GM19455 (cell line): ENCODE data around the gene METTL25B.

Source experiments
- ATAC-seq: cut with Tn5 transposase; IDR thresholded peaks from one replicate; pipeline ENCODE4 v1.9.1; 2021; ENCODE audit not compliant: unreplicated experiment

METTL25B gene

DNA sequence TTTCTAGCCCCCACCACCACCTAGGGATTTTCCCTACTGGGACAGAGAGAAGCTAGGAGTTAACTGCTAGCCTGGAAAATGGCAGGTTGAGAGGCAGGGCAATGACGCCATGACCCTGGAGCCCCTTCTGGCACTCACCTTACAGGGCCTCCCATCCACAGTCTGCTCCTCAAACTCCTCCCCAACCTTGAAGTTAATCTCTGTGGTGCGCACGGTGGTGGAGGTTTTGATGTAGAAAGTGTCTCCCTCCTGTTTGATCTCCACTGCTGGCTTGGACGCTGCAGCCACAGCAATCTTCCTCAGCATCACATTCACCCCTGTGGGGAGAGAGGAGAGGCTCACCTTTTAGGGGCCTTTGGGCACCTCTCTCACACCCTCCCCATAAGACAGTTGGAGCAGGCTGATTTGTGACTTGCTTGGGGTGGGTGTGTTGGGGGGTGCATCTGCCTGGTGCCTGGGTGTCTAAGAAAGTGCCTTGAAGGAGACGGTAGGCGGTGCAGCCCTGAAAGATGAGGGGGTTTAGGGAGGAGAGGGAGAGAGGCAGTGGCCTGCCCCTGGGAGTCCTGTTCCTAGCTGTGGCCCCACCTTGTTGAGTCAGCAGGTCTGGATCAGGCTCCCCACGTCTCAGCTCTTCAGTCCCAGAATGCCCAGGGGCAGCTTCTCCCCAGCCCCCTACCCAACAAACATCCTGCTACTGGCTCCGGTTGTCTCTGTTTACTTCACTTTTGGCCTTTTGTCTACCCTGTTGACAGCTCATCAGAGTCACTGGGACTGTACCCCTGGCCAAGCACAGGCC is 27.3 kb upstream of the METTL25B start:
- no peak for ATAC-seq

- no peak for ATAC-seq
Measured at GRCh38 chr1:156703336-156703735, 24.9 kb upstream of the METTL25B start.

GRCh38 chr1:156703741-156704140 is 24.5 kb upstream of the METTL25B start:
- ATAC-seq: no peak

DNA sequence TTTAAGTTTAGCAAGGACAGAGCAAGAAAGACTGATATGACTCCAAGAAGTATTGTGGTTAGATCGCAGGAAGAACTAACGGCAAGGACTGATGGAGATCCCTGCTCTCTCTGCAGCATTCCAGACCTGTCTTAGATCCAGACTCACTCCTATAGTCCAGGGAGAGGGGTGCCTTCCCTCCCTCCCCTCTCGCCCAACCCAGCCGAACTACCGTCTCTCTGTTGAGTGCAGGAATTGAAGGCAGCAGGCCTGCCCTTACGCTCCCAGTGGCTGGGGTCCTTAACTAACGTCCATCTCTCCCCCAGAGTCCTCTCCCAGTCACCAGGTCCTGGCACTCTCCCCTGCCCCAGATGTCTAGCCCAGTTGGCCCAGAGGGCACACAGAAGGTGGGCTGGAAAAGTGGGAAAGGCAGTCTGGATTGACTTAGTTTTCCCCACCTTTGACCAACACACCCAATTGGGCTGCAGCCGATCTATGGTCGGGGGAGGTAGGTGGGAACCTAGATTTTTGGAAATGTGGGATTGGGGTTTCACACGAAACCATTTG is 24.0 kb upstream of the METTL25B start:
- ATAC-seq: no peak

DNA sequence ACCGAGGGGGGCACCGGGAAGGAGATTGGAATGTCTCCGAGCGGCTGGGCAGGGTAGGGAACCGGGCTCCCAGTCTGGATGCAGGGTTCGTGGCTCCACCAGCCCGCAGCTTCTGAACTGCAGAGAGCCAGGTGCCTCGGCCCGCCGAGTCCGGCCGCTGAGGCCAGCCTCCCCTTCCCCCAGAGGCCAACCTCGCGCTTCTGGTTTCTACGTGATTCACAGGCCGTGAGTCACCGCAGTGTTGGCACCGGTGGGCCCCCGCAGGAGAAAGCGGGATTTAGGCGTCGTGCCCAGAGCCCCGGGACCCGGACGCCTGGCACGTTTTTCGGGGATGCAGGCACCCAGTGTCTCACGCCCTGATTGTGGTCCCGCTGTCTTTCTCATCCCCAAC is 23.3 kb upstream of the METTL25B start:
- no peak for ATAC-seq

- ATAC-seq: no peak
Measured at GRCh38 chr1:156705321-156705917, 22.9 kb upstream of the METTL25B start, which contains the start of gene CRABP2. CRABP2 (minus strand) TSS chr1:156705583; CDS start chr1:156705446, 137 bp downstream.

DNA sequence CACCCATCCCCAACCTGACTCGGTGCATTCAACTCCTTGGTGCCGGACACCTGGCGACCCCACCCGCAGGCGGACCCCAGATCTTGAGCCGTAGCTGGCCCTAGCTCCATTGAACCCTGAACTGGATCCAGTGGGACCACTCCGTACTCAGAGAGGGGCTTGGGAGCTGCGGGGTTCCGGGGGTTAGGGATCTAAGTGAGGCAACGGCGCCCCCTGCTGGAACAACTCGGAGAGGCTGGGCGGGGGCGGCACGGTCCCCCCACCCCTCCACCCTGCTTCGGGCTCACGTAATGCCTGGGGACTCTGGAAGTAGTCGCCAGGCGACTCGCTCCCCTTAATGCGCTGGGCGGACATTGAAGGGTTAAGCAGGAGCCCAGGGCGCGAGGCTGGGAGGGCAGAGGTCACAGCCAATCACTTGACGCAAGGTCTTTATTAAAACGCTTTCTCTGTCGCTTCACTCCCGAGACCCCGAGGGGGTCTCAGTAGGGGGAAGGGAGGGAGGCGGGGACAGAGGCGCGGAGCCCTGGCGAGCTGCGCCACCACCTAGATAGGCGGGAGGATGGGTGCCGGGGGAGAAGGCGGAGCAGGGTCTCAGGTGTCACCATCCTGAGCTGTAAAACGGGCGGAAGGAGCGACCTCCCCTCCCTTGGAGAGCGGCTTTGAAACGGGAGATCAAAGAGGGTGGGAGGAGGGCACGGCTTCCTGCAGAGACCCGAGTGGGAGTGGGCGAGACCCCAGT is 22.2 kb upstream of the METTL25B start:
- no peak for ATAC-seq

- ATAC-seq: no peak
Measured at GRCh38 chr1:156706657-156707416, 21.4 kb upstream of the METTL25B start.

- no peak for ATAC-seq
Measured at GRCh38 chr1:156707417-156708217, 20.7 kb upstream of the METTL25B start.

DNA sequence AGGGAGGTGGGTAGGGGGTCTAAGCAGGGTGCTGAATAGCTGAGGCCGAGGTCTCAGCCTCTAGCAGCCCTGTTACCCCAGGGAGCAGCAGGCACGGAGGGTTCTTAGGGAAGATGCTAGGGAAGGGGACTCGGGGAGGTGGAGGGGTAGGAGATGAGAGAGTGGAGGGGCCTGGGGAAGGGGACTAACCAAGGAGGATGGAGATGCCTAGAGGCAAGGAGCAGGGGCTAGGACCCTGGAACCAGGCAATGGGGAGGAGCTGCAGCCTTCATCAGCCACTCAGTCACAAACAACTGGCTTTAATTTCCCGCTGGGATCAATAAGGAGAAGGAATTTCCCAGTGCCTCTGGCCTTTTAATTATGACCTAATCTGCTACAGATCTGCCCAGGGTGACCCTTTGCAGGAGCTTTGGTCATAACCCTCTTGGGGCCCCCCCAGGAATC is 20.0 kb upstream of the METTL25B start:
- no peak for ATAC-seq

DNA sequence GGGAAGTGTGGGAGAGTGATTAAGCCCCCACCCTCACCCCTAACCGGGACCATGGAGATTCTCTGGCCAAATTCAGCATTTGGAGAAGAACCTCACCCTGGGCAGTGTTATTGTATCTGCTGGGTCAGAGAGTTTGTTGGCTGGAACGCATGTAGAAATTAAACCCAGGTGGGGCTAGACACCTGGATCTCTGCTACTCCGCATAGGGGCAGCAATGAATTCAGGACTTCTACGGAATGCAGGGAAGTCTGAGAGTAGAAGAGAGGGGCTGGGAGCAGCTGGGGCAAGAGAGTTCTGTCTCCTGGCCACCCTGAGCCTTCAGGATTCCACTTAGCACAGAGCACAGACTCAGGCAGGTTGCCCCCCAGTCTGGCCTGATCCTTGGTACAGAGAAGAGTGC is 19.2 kb upstream of the METTL25B start:
- no peak for ATAC-seq

DNA sequence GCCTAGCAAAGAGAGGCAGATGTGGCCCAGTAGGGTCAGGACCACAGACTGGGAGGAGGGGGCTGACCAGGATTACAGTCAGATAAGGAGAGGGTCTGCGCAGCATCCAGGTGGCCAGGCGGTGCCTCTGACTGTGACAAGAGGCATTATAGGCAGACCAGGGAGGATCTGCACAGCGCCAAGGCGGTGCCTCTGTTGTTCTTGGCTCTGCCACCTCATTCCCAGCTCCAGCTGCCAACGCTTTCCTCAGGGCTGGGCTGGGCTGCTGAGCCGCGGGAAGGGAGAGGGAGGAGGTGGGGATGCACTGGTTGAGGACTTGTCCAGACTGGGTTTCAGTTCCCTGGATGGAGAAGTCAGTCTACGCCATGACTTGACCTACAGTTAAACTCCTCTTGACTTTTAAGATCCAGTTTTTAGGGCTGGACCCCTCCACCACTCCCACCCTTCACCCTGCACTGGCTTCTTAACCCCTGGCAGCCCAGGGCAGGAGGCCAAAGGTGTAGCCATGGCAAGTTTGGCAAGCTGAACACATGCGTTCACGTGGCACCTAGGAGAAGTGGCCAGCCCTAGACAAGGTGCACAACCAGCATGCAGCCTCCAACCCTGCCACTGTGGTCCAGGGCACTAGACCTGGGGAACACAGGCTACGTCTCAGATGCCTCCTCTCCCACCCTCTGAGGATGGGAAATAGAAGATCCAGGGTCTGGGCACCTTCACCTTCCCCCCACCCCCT is 18.3 kb upstream of the METTL25B start:
- no peak for ATAC-seq

DNA sequence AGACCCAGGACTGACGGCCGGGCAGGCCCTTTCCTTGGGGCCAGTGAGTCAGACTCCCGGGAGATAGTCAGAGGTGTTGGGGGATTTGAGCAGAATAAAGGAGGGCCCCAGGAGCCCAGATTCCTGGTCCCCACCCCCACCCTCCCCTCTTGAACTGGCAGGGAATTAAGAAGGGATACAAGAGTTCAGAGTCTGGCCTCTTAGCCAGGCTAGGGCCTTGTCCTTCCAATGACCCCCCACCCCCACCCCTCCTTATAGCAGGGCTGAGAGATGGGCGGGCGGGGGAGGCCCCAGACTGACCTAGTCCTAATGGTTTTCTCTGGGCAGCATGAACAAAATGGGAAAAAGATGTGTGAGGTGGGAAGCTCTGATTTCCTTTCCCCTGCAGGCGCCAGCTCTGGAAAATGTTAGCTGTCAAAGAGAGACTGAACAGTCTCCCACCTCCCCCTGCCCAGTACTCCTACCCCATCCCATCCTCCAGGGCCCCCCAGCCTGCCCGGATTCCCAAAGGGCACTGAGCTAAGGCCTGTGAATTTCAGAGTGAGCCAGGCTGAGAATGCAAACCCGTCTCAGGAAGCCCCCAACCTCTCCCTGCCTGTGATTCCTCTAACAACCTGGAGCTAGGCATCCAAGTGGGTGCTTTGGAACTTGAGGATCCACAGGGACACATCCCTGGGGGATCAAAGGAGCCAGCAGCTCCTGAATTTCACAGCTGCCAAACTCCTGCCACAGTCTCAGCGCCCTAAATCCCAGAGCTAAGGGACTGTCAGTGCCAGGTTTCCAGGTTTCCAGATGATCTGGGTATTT is 17.1 kb upstream of the METTL25B start:
- ATAC-seq: no peak

DNA sequence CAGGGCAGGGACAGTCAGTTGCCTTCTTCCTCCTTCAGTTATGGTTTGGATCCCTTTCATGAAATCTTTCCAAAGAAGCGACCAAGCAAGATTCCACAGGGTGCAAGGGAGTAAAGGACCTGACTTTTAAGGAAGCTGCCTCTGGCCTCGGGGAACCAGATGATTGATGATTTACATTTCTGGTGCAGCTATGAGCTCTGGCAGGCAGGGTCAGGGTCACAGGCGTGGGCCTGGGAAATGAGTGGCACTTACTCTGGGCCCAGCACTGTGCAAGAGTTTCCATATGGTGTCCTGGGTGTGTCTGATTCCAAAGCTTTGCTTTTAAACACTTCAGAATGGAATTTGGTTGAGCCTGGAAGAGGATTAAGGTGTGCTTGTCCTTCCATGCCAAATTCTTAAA is 15.6 kb upstream of the METTL25B start:
- no peak for ATAC-seq

- ATAC-seq: no peak
Measured at GRCh38 chr1:156714830-156715229, 13.4 kb upstream of the METTL25B start.

DNA sequence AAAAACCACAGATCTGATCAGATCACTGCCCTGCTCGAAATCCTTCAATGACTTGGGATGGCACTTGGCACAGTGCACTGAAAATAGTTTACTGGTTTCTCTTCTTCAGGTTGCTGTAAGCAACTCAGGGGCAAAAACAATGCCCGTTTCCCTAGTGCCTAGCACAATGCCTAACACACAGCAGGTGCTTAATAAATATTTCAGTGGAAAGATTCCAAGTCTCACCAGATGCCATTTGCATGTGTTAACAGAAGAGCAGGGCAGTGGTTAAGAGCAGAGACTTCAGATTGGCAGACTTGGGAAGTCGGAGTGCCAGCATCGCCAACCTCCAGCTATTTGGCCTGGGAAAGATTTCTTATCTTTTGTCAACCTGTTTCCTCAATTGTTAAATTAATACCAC is 10.9 kb upstream of the METTL25B start:
- no peak for ATAC-seq

- no peak for ATAC-seq
Measured at GRCh38 chr1:156721131-156721530, 7.1 kb upstream of the METTL25B start.

- ATAC-seq: no peak
Measured at GRCh38 chr1:156721535-156721934, 6.7 kb upstream of the METTL25B start.
